Retinal pigment epithelial cell (primary cell): ENCODE results near the gene RBL2.
"Not testable (repeated sequence)": the region's sequence is repeated elsewhere in the genome, so short reads cannot be mapped to it uniquely, and the experiment has no call there.

ENCODE experiments used
- DNase-seq: peaks from one replicate; pipeline ENCODE4 v3.0.0-alpha.2; 2010; ENCODE audit warnings: low read depth
- H3K4me3 ChIP-seq: 2 replicates; pipeline ENCODE4 v1.5.1; 2011; ENCODE audit warnings: mild to moderate bottlenecking, low read length, control low read depth, moderate library complexity
- CTCF ChIP-seq: conservative IDR thresholded peaks from 2 replicates; pipeline ENCODE4 v1.5.1; 2011; ENCODE audit warnings: low read depth, low read length, control low read depth, inconsistent platforms

RBL2 gene

GRCh38 chr16:53511403-53512280, 77.4 kb downstream of the RBL2 start:
- no peak for TF ChIP-seq CTCF
- DNase-seq, result no peak
- no peak overlapping the region for H3K4me3 ChIP-seq

DNA sequence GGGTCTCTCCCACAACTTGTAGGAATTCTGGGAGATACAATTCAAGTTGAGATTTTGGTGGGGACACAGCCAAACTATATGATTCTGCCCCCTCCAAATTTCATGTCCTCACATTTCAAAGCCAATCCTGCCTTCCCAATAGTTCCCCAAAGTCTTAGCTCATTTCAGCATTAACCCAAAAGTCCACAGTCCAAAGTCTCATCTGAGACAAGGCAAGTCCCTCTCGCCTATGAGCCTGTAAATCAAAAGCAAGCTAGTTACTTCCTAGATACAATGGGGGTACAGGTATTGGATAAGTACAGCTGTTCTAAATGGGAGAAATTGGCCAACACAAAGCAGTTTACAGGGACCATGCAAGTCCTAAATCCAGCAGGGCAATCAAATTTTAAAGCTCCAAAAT, 78.5 kb downstream of the RBL2 start:
- H3K4me3 ChIP-seq, DNase-seq: not testable (repeated sequence)

GRCh38 chr16:53515259-53515658, 81.0 kb downstream of the RBL2 start:
- no peak for DNase-seq

GRCh38 chr16:53515811-53516210, 81.5 kb downstream of the RBL2 start:
- DNase-seq, result no peak
- TF ChIP-seq CTCF, result no peak
- no peak overlapping the region for H3K4me3 ChIP-seq

More at GRCh38 chr16:53515259-53515658, 81.0 kb downstream of the RBL2 start:
- H3K4me3 ChIP-seq, result no peak overlapping the region
- TF ChIP-seq CTCF, result no peak

GRCh38 chr16:53517851-53518250, 83.6 kb downstream of the RBL2 start:
- H3K4me3 ChIP-seq, result no peak overlapping the region
- no peak for DNase-seq
- TF ChIP-seq CTCF, result no peak

- H3K4me3 ChIP-seq, result no peak overlapping the region
- DNase-seq, result no peak
- no peak for TF ChIP-seq CTCF
These were observed 84.5 kb downstream of the RBL2 start for GRCh38 chr16:53518550-53519416.

DNA sequence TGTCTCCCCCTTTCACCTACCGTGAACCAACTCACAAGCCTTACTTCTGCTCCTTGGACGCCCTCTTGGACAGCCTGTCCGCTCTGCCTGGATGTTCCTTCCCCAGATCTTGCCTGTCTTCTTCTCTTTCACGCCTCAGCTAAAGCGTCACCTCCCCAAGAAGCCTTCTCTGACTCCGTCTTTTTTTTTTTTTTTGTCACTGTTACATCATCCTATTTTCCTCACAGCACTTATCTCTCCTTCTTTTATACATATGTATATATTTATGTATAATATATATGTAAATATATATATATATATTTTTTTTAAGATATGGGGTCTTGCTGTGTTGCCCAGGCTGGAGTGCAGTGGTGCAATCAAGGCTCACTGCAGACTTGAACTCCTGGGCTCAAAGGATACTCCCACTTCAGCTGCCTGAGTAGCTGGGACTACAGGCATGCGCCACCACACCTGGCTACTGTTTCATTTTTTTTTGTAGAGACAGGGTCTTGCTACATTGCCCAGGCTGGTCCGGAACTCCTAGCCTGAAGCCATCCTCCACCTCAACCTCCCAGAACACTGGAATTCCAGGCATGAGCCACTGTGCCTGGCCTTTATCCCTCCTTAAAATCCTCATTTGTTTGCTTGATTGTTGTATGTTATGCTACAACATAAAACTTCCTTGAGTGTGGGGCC, 85.3 kb downstream of the RBL2 start:
- no peak for TF ChIP-seq CTCF
- no peak overlapping the region for H3K4me3 ChIP-seq
- no peak for DNase-seq
